ENCODE results near the gene APOL6. TPM values are rescaled to one million over a fixed set of nuclear protein-coding genes. Genes with fewer than 3 reads are reported as not detected.
A peak's percentile ranks its signal among the peaks of the same experiment; 100 is the strongest.

APOL6 gene
- total and polyA plus RNA-seq, 2 of the 4 experiments (the other 2 are of a cell fraction), result 1.2 to 7.2 TPM

DNA sequence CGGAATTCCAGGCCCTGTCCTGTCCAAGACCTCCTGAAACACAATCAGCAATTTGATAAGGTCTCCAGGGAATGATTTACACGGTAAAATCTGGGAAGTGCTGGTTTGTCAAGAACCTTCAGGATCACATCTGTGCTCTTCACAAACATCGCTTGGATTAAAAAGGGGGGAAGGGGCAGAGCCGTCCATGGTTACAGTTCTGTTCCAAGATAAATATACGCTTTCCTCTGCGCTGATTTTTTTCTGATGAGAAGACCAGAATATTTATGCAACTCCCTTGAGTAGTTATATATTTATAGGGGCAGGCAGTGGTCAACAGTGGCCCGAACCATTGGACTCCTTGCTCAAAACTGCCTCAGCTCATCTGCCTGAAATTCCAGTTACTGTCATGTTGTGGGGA is 60.2 kb downstream of the APOL6 start:
- Histone ChIP-seq H3K9ac (ENCODE audit: low read depth, low read length) (no peak overlapping the region), H2AFZ (replicated peaks; ENCODE audit: low read length, poor library complexity) (peak overlapping the region; percentile 61), H3K36me3 (ENCODE audit: control insufficient read depth, insufficient read depth, low read length) (no peaks in the 10 kb centered on the region), H3K18ac (ENCODE audit: low read depth, low read length) (no peak overlapping the region), H2BK20ac (ENCODE audit: low read depth, low read length) (peak overlapping the region; percentile 85), H3K4ac (ENCODE audit: low read depth, low read length) (peak overlapping the region; percentile 81; the same call in 1 of the 2 replicates), H3K27ac (ENCODE audit: insufficient read depth, low read length) (peak overlapping the region; percentile 81), H3K9me1 (ENCODE audit: insufficient read depth, low read length) (peaks cover 12% of the 10 kb centered on the region; the same call in 1 of the 2 replicates), H4K8ac (ENCODE audit: low read depth in 2 of 2, low read length in 2 of 2) (peak overlapping the region in 1 of 2 experiments; percentile 76; a peak in 1 of 4 replicates), H4K20me1 (ENCODE audit: insufficient read depth, low read length) (no peaks in the 10 kb centered on the region; the same call in 1 of the 2 replicates), H2BK120ac (ENCODE audit: low read depth, low read length) (peak overlapping the region; percentile 85), H3K79me1 (ENCODE audit: low read depth in 1 of 2, low read length in 2 of 2) (no peaks in the 10 kb centered on the region; a peak in 1 of 4 replicates), H3K4me2 (ENCODE audit: low read depth, low read length) (peak overlapping the region; percentile 32; the same call in 1 of the 2 replicates), H2AK5ac (ENCODE audit: low read depth, low read length) (peak overlapping the region; percentile 96; the same call in 1 of the 2 replicates), H3K4me1 (ENCODE audit: control insufficient read depth, insufficient read depth, low read length) (peaks cover 20% of the 10 kb centered on the region), H4K5ac (ENCODE audit: low read depth, low read length) (no peak overlapping the region; the same call in 1 of the 2 replicates), H3K14ac (replicated peaks; ENCODE audit: low read depth, low read length) (peak overlapping the region; percentile 67), H3K9me3 (ENCODE audit: control insufficient read depth, insufficient read depth, low read length) (peaks cover 6% of the 10 kb centered on the region), H3K4me3 (ENCODE audit: insufficient read depth, low read depth, low read length) (no peak overlapping the region), H3K27me3 (ENCODE audit: control insufficient read depth, insufficient read depth, low read length) (no peaks in the 10 kb centered on the region), H3K23ac (ENCODE audit: low read depth, low read length) (peak overlapping the region; percentile 49; the same call in 1 of the 2 replicates), H4K91ac (ENCODE audit: insufficient read depth, low read depth, low read length) (peak overlapping the region; percentile 89), H3K56ac (ENCODE audit: extremely low read depth, insufficient read depth, low read length) (peak overlapping the region; percentile 37; the same call in 1 of the 2 replicates), H2AK9ac (replicated peaks; ENCODE audit: low read depth, low read length, poor library complexity) (peak overlapping the region; percentile 48), H2BK15ac (ENCODE audit: low read depth, low read length) (peak overlapping the region; percentile 97; the same call in 1 of the 3 replicates), H2BK5ac (ENCODE audit: low read depth, low read length, poor library complexity, severe bottlenecking) (peak overlapping the region; percentile 72)
- ChIA-PET POLR2A (ENCODE audit: unreplicated experiment) (no interaction called here), CTCF (interaction anchor here (1.2 kb wide), 1 partner anchor 24 kb away, joined by 4 read pairs; no protein-coding TSS in a partner anchor)
- 0% methylated on average over 2 of the region's 7 CpGs; no CpG with 5 or more reads in 1 of the 2 experiments for WGBS, 2 experiments (ENCODE audit: extremely low coverage in 2 of 2, insufficient read length in 1 of 2)
- in situ Hi-C loops (cut with MboI; ENCODE audit: low sequenced_read_pairs), result no loop called here
- dilution Hi-C loops (cut with HindIII; ENCODE audit: low sequenced_read_pairs, unreplicated experiment), result no loop called here
- DNase-seq (peak; percentile 69), ATAC-seq (ENCODE audit: low read depth) (peak; percentile 23; the same call in 1 of the 2 replicates)
- no TSS peak for BruUV-seq (replicated peaks)
- intact Hi-C loops (cut with micrococcal nuclease), result loop anchor here (5.0 kb wide), 1 partner anchor 41 kb away; no protein-coding TSS in a partner anchor
- TF ChIP-seq BHLHE40 (IDR thresholded peaks at IDR 0.05; ENCODE audit: low read depth, low read length) (no peak), CHD1 (IDR thresholded peaks at IDR 0.05; ENCODE audit: low read depth, low read length) (no peak), SMC3 (IDR thresholded peaks at IDR 0.05; ENCODE audit: low read depth, low read length) (no peak), RFX5 (IDR thresholded peaks at IDR 0.05; ENCODE audit: low read depth, low read length) (no peak), FOS (IDR thresholded peaks at IDR 0.05; ENCODE audit: low read depth, low read length) (no peak), MXI1 (IDR thresholded peaks at IDR 0.05; ENCODE audit: borderline replicate concordance, low read depth, low read length) (no peak), RAD21 (IDR thresholded peaks at IDR 0.05; ENCODE audit: low read length) (no peak), MAFK (IDR thresholded peaks at IDR 0.05; ENCODE audit: low read depth, low read length) (no peak)
- TF ChIP-seq, protein P1, sequence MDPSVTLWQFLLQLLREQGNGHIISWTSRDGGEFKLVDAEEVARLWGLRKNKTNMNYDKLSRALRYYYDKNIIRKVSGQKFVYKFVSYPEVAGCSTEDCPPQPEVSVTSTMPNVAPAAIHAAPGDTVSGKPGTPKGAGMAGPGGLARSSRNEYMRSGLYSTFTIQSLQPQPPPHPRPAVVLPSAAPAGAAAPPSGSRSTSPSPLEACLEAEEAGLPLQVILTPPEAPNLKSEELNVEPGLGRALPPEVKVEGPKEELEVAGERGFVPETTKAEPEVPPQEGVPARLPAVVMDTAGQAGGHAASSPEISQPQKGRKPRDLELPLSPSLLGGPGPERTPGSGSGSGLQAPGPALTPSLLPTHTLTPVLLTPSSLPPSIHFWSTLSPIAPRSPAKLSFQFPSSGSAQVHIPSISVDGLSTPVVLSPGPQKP (IDR thresholded peaks at IDR 0.05; ENCODE audit: borderline replicate concordance, low read depth, low read length), result no peak
